Tibial nerve (tissue), 4 donors: ENCODE measurements around the gene MUC13.

Experiments
- CTCF ChIP-seq, 5 experiments: fragments of 200-600 bp in 3 of 5; fragments of 450-650 bp in 2 of 5; sonication (generic) in 3 of 5; IDR thresholded peaks; one replicate each; pipeline ENCODE4 v1.5.1; 2016 to 2019; ENCODE audit warnings: antibody characterized with exemption in 5 of 5, mild to moderate bottlenecking in 3 of 5, moderate library complexity in 2 of 5
- EP300 ChIP-seq, 2 donors: sonication (generic); formaldehyde crosslinking; IDR thresholded peaks; one replicate each; pipeline ENCODE4 v1.6.1; 2017; ENCODE audit warnings: antibody characterized with exemption in 2 of 2, mild to moderate bottlenecking in 1 of 2
- POLR2A ChIP-seq, 2 donors: fragments of 450-650 bp; IDR thresholded peaks; one replicate each; pipeline ENCODE4 v1.6.1; 2017; ENCODE audit warnings: antibody characterized with exemption in 2 of 2, mild to moderate bottlenecking in 2 of 2, moderate library complexity in 2 of 2

- no peak for TF ChIP-seq EP300 (IDR thresholded peaks at IDR 0.05)
- TF ChIP-seq CTCF (IDR thresholded peaks at IDR 0.05): no peak
- no peak for TF ChIP-seq POLR2A (IDR thresholded peaks at IDR 0.05)
Observed at GRCh38 chr3:124883766-124884473, 50.6 kb downstream of the MUC13 start.
